ENCODE data around the gene ACOT11.

DNA sequence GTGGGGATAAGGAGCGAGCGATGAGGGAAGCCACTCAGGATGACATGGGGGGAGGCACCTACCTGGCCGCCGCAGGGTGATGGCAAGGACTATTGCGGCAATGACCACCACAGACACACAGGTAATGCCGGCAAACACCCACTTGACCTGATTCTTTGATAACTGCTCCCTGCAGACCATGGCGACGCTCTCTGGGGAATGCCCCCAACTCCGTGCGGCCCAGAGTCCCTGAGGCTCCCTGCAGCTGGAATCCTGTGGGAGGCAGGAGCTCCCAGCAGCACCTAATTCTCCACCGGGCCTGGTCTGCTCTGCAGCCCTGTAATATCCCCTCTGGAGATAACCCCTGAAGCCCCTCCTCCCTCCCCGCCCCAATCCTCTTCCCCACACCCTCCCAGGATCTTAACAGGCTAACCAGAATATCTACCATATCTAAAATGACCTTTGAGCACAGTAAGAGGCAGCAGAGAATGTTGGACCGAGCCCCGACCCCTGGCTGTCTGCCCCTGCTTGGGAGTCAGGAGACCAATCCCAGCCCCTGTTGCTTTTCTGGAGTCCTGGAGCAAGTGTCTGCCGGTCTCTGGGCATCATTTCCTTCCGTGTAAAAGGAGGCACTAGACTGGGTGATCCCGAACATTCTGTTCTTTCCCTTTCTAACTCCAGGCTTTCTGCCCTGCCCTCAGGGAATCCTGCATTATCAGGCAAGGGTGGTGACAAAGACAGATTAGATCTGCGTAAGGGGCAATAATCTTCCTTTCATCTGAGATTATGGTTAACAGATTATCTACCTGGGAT is 75.4 kb downstream of the ACOT11 start, which contains the start of gene FAM151A:
- TF ChIP-seq, protein P1, sequence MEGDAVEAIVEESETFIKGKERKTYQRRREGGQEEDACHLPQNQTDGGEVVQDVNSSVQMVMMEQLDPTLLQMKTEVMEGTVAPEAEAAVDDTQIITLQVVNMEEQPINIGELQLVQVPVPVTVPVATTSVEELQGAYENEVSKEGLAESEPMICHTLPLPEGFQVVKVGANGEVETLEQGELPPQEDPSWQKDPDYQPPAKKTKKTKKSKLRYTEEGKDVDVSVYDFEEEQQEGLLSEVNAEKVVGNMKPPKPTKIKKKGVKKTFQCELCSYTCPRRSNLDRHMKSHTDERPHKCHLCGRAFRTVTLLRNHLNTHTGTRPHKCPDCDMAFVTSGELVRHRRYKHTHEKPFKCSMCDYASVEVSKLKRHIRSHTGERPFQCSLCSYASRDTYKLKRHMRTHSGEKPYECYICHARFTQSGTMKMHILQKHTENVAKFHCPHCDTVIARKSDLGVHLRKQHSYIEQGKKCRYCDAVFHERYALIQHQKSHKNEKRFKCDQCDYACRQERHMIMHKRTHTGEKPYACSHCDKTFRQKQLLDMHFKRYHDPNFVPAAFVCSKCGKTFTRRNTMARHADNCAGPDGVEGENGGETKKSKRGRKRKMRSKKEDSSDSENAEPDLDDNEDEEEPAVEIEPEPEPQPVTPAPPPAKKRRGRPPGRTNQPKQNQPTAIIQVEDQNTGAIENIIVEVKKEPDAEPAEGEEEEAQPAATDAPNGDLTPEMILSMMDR (IDR thresholded peaks at IDR 0.05) = no peak
- peak in 1 of 2 donors; percentile 36 for TF ChIP-seq POLR2A (IDR thresholded peaks at IDR 0.05)
